HG03575 (cell line): ENCODE measurements around the gene NACA2.
"Not testable (repeated sequence)": the region's sequence is repeated elsewhere in the genome, so short reads cannot be mapped to it uniquely, and the experiment has no call there.

Experiments
- ATAC-seq: cut with Tn5 transposase; IDR thresholded peaks from one replicate; pipeline ENCODE4 v1.9.1; 2021; ENCODE audit not compliant: unreplicated experiment, insufficient number of reproducible peaks, low FRiP score; ENCODE audit errors: extremely low read depth

The NACA2 gene

DNA sequence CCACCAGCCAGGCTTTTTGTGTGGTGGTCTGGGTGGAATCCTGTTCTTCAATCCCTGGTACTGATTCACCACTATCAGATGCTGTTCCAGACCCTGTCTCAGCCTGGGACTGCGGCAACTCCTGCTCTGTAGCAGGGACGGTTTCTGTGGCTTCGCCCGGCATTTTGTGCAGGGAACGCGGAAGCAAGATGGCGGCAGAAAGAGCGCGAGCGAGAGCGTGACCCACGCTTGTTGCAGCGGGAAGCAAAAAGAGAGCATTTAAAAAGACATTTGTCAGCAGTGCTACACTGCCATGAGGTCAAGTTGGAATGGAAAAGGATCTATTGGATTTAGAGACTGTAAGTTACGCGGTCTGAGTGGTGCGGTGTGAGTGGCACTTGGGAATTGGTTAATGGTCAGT lies at the start of gene NACA2:
NACA2 (minus strand) TSS at position 202 of the 400 bp plus-strand sequence; CDS start at position 163, 39 bp downstream.
- ATAC-seq: no peak

DNA sequence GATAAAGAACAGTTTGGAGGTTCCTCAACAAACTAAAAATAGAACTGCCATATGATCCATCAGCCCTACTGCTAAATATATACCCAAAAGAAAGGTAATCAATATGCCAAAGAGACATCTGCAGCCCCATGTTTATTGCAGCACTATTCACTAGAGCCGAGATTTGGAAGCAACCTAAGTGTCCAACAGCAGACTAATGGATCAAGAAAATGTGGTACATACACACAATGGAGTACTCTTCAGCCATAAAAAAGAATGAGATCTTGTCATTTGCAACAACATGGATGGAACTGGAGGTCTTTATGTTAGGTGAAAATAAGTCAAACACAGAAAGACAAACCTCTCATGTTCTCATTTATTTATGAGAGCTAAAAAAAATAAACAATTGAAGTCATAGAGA lies 48.8 kb upstream of the NACA2 start:
- no peak for ATAC-seq

DNA sequence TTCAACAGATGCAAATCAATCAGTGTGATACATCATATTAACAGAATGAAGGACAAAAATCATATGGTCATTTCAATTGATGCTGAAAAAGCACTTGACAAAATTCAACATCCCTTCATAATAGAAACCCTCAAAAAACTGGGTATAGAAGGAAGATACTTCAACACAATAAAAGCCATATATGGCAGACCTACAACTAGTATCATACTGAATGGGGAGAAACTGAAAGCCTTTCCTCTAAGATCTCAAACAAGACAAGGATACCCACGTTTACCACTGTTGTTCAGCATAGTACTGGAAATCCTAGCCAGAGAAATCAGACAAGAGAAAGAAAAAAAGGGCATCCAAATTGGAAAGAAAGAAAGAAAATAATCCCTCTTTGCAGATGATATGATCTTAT lies 47.1 kb upstream of the NACA2 start:
- ATAC-seq: no peak

DNA sequence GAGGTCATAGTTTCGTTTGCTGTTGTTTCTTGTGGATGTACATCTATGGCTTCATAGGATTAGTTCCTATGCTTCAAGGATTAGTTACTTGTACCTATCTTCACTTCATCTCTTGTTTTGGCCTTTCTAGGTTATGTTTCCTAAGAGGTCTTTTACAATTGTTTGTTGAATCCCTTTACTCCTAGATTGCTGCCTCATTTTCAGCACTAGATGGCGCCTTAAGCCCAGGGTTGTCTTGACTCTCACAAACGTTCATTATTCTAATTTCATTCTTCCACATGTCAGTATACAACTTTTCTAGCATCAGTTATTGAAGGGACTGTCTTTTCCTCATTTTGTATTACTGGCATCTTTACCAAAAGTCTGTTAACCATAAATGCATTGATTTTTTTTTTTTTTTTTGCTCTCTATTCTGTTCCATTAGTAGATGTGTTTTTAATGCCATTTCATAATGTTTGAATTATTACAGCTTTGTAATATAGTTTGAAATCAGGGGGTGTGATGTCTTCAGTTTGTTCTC lies 45.0 kb upstream of the NACA2 start:
- no peak for ATAC-seq

DNA sequence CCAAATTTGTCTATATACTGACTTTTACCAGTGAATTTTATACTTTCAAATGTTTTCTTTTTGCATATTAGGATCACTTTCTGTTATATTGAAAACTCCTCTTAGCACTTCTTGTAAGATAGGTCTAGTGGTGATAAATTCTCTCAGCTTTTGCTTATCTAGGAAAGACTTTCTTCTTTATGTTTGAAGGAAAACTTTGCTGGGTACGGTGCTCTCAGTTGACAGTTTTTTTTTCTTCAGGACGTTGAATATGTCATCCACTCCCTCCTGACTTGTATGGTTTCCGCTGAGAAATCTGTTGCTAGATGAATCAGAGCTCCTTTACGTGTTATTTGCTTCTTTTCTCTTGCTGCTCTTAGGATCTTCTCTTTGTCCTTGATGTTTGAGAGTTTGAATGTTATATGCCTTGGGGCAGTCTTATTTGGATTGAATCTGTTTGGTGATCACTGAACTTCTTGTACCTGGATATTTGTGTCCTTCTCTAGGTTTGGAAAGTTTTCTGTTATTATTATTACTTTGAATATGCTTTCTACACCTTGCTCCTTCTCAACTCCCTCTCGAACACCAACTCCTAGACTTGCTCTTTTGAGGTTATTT lies 44.0 kb upstream of the NACA2 start:
- no peak for ATAC-seq

DNA sequence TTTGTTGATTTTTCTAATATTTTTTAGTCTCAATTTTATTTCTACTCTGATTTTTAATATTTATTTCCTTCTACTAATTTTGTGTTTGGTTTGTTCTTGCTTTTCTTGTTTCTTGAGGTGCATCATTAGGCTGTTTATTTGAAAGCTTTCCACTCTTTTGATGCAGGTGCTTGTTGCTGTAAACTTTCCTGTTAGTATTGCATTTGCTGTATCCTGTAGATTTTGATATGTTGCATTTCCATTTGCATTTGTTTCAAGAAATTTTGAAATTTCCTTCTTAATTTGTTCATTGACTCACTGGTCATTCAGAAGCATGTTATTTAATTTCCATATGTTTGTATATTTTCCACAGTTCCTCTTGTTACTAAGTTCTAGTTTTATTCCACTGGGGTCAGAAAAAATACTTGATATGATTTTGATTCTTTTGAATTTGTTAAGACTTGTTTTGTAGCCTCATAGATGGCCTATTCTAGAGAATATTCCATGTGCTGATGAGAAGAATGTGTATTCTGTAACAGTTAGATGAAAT lies 43.1 kb upstream of the NACA2 start:
- no peak for ATAC-seq

DNA sequence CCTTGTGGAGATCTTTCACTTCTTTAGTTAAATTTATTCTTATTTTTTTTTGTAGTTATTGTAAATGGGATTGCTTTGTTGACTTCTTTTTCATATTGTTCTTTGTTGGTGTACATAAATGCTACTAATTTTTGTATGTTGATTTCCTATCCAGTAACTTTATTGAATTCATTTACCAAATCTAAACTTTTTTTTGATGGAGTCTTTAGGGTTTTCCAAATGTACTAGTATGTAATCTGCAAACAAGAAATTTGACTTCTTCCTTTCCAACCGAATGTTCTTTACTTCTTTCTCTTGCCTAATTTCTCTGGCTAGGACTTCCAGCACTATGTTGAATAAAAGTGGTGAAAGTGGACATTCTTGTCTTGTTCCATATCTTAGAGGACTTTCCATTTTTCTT lies 41.8 kb upstream of the NACA2 start:
- no peak for ATAC-seq

DNA sequence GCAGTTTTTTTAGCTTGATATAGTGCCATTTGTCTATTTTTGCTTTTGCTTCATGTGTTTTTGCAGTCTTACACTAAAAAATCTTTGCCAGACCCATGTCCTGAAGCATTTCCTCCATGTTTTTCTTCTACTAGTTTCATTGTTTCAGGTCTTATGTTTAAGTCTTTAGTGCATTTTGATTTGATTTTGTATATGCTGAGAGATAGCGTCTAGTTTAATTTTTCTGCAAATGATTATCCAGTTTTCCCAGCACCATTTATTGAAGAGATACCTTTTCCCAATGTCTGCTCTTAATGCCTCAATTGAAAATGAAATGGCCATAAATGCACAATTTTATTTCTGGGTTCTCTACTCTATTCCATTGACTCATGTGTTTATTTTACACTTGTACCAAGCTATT lies 40.8 kb upstream of the NACA2 start:
- ATAC-seq: no peak

DNA sequence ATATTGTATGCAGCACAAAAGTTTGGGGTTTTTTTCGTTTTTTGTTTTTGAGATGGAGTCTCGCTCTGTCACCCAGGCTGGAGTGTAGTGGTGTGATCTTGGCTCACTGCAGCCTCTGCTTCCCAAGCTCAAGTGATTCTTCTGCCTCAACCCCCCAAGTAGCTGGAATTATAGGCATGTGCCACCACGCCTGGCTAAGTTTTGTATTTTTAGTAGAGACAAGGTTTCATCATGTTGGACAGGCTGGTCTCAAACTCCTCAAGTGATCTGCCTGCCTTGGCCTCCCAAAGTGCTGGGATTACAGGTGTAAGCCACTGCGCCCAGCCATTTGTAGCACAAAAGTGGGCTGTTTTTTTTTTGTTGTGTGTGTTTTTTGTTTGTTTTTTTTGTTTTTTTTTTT lies 37.1 kb upstream of the NACA2 start:
- not testable (repeated sequence) for ATAC-seq

DNA sequence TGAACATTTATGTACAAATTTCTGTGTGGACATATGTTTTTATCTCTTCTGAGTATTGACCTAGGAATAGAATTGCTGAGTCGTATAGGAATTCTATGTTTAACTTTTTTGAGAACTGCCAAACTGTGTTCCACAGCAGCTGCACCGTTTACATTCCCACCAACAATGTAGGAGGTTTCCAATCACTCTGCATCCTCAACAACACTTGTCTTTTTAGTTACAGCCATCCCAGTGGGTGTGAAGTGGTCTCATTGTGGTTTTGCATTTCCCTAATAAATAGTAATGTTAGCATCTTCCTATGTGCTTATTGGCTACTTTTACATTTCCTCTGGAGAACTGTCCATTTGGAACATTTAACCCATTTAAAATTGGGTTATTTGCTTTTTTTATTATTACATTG lies 36.6 kb upstream of the NACA2 start:
- no peak for ATAC-seq

DNA sequence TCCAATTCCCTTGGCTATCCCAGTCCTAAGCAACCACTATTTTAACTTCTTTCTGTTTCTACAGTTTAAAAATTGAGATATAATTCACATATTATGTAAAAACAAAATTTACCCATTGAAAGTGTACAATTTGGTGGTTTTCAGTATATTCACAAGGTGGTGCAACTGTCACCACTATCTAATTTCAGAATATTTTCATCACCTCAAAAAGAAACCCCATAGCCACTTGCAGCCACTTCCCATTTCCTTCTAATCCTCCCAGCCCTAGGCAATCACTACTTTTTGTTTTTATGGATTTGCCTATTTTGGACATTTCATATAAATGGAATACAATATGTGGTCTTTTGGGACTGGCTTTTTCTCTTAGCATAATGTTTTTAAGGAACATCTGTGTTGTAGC lies 36.1 kb upstream of the NACA2 start:
- ATAC-seq: no peak

DNA sequence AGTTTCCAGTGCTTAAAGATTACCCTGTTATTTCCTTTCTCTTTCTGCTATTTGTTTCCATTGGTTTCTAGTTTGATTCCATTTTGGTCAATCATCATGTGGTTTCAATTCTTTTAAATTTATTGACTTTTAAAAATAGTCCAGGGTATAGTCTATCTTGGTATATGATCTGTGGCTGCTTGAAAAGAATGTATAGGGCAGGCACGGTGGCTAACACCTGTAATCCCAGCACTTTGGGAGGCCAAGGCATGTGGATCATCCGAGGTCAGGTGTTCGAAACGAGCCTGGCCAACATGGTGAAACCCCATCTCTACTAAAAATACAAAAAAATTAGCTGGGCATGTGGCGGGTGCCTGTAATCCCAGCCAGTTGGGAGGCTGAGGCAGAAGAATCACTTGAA lies 34.5 kb upstream of the NACA2 start:
- no peak for ATAC-seq

DNA sequence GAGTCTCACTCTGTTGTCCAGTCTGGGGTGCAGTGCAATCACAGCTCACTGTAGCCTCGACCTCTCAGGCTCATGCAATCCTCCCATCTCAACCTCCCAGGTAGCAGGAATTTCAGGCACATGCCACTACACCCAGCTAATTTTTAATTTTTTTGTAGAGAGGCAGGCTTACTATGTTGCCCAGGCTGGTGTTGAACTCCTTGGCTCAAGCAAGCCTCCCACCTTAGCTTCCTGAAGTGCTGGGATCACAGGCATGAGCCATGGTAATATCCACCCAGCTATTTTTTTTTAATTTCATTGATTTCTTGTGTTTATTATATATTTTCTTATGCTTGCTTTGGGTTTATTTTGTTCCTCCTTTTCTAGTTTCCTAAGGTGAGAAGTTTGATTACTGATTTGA lies 33.9 kb upstream of the NACA2 start:
- ATAC-seq: no peak

DNA sequence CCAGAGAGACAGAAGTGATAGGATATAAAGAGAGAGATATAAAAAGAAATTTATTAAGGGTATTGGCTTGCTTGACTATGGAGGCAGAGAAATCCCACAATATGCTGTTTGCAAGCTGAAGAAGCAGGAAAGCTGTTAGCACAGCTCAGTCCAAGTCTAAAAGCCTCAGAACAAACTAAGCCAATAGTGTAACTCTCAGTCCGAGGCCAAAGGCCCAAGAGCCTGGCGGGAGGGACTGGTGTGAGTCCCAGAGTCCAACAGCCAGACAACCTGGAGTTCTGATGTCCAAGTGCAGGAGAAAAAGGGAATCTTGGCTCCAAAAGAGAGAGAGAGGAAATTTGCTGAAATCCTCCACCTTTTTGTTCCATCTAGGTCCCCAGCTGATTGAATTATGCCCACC lies 30.3 kb upstream of the NACA2 start:
- ATAC-seq: no peak

DNA sequence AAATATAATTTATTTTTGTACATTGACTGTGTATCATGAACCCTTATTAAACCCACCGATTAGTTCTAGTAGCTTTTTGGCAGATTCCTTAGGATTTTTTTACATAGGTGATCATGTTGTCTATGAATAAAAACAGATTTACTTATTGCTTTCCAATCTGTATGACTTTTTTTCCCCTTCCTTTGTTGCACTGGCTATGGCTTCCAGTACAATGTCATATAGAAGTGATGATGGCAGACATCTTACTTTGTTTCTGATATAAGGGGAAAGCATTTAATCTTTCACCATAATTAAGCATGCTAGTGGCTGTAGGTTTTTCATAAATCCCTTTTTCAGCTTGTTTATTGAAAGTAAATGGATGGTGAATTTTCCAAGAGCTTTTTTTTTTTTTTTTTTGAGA lies 28.9 kb upstream of the NACA2 start:
- ATAC-seq: no peak

DNA sequence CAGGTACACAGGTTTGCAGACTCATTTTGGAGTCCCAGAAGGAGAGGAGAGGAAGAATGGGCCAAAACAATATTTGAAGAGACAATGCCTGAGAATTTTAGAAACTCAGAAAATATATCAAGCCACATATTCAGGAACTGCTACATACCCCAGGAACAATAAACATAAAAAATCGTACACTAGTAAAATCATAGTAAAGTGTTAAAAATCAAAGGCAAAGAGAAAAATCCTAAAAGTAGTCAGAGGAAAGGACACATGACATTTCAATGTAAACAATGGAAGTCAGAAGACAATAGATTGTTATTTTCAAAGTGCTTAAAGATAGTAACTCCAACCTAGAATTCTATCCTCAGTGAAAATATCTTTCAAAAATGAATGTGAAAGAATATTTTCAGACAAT lies 28.5 kb upstream of the NACA2 start:
- no peak for ATAC-seq

DNA sequence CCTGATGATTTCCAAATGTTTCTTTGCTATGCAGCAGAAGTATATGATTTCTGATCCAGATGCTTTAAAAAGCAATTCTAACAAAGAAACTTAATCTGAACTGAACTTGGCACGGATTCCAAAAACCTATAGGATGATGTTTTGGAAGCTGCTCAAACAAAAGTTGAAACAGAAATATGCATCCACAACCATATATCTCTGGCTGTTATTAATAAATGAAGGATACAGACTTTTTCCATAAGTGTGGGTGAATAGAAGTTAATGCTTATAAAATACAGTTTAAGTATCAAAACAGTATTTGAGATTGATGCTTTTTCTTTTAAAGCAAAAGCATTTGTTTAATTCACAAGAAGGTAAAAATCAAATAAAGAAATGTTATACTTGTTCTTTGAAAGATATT lies 27.9 kb upstream of the NACA2 start:
- no peak for ATAC-seq

DNA sequence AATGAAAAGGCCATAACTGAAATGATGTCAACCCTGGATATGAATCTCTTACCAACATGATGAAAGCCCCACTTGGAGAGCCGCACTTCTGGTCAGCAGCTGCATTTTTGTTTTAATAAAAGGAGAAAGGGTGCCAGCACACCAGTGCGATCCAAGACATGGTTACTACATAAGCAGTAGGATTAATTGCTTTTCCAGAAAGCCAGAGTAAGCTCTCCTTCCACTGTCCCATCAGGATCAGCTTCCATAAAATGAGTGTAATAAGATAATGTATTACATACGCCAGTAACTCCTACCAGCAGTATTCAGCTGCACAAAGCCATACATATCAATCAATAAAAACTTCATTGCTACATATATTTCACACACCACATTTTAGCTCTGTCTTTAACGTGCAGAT lies 26.3 kb upstream of the NACA2 start:
- no peak for ATAC-seq

DNA sequence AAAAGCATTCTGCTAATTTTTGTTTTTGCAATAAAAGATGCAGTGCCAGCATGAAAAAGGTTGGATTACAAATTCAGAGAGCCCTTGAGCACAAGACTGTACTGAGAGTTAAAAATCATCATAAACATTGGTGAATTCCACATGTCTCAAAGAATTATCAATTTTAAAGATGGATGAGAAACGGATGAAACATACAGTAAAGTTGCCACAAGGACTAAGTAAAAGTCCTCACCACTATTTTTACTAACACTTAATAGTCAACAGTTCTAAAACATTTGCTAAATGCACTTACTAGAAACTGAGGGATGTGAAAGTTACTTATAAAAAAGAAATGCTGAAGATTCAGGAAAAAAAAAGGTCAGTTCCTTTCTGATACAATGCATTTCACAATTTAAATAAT lies 25.8 kb upstream of the NACA2 start:
- ATAC-seq: no peak

DNA sequence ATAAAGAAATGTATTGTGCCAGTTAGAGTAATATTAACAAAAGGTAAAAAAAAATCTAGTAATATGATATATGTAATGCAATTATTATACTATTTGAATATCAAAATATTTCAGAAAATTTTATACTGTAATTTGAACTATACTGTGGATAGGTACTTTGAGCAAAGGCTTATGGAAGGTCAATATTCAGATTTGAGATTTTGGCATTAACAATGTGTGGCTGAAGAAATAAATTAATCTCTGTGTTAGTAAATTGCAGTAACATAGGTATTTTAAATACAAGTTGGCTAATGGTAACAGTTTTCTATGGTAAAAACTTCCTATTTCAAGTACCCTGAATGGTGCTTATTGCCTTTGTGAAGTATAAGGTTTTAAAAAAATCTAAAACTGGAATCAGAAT lies 23.2 kb upstream of the NACA2 start:
- no peak for ATAC-seq

DNA sequence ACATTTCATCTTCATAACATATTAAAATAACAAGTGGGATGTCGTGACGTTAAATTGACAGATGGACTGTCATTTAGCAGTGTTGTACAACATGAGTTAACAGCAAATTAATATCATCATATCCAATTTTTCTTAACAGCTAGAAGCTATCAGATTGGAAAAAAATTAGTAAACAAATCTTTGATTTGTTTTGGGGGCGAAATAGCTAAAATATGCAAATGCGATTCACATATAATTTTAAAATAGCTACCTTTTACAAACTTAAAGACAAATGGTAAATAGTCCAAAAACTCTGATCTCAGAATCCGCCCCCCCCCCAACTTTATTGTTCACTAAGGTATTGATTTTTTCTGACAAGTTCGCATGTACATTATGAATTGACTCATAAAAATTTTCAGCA lies 20.3 kb upstream of the NACA2 start:
- no peak for ATAC-seq
